GM18505 (cell line): Measurements from ENCODE around the gene FUT7.

ENCODE experiments used
- ATAC-seq: cut with Tn5 transposase; IDR thresholded peaks from one replicate; pipeline ENCODE4 v1.9.1; 2021; ENCODE audit not compliant: unreplicated experiment
- POLR2A ChIP-seq: IDR thresholded peaks from 4 replicates; pipeline ENCODE4 v1.6.1; 2011; ENCODE audit warnings: borderline replicate concordance; ENCODE audit not compliant: insufficient read depth, insufficient read length; ENCODE audit errors: extremely low read depth

FUT7 gene

GRCh38 chr9:137031904-137032640 lies at the start of gene FUT7:
TSS of gene FUT7 (minus strand) at chr9:137032088. CDS start at chr9:137031991, 97 bp downstream.
- TF ChIP-seq POLR2A: no peak
- ATAC-seq: no peak

- ATAC-seq: no peak
- TF ChIP-seq POLR2A: no peak
Measured at GRCh38 chr9:137080260-137081122, 48.6 kb upstream of the FUT7 start.

GRCh38 chr9:137079401-137079787 lies 47.5 kb upstream of the FUT7 start:
- no peak for TF ChIP-seq POLR2A
- no peak for ATAC-seq

GRCh38 chr9:137078701-137079400 lies 47.0 kb upstream of the FUT7 start:
- TF ChIP-seq POLR2A: no peak
- ATAC-seq: no peak

GRCh38 chr9:137077758-137078693 lies 46.1 kb upstream of the FUT7 start:
- ATAC-seq: peak; percentile 21
- no peak for TF ChIP-seq POLR2A

GRCh38 chr9:137077010-137077747 lies 45.3 kb upstream of the FUT7 start, which contains the start of gene UAP1L1:
TSS of gene UAP1L1 (plus strand) at chr9:137077517. CDS start at chr9:137077533, 16 bp downstream.
- TF ChIP-seq POLR2A: peak; percentile 64
- peak; percentile 57 for ATAC-seq

GRCh38 chr9:137076636-137077009 lies 44.7 kb upstream of the FUT7 start:
- no peak for ATAC-seq
- TF ChIP-seq POLR2A: no peak

- TF ChIP-seq POLR2A: no peak
- ATAC-seq: no peak
Measured at GRCh38 chr9:137075275-137075775, 43.4 kb upstream of the FUT7 start.

- TF ChIP-seq POLR2A: no peak
- ATAC-seq: no peak
Measured at GRCh38 chr9:137074657-137075274, 42.9 kb upstream of the FUT7 start.

GRCh38 chr9:137073992-137074399 lies 42.1 kb upstream of the FUT7 start:
- no peak for ATAC-seq
- no peak for TF ChIP-seq POLR2A

- no peak for TF ChIP-seq POLR2A
- ATAC-seq: no peak
Measured at GRCh38 chr9:137071282-137071681, 39.4 kb upstream of the FUT7 start.
